Measurements from ENCODE around the gene CHCHD3.

The CHCHD3 gene

DNA sequence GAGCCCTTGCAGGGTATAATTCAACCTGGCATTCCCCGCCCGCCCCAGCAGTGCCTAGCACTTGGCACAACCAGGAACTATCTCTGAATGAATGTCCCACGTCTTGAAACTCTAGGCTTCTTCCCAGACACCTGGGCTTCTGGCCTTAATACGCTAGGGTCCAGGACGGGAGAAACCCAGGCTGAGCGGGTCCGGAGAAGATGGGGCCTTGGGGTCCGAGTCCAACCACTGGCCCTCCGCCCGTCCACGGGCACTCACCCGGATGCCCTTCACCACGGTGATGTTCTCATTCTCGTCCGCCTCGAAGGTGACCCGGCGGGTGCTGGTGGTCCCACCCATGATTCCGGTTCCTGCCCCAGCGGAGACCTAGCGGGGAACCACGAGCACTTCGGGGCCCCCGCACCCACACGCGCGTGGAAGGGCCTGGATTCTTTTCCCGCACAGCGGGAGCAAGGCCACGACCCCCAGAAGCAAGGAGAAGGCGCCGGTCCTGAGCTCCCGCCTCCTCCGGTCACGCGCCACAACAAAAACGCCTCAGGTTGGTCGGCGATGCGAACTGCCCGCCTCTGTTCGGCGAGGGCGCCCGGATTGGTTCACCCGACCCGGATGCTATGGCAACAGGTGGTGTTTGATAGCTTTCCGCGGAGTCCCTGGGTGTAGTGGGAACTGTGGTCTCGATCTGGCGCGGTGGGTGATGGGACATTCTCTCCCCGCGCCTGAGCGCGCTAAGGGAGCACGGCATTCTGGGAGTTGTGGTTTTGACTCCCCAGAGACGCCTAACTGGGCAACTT lies at the start of gene CHCHD3:
CHCHD3 (minus strand) TSS at position 492 of the 791 bp plus-strand sequence; CDS start at position 339, 153 bp downstream.
- peak within 1 kb of the TSS; percentile 92 for H3K9ac ChIP-seq (ENCODE audit: low read length)
- DNase-seq (ENCODE audit: low read depth), result peak; percentile 99
- no peaks in the 10 kb centered on the region for H3K9me3 ChIP-seq (ENCODE audit: control insufficient read depth, low read length)
- H3K4me3 ChIP-seq (ENCODE audit: low read length), result peak within 1 kb of the TSS; percentile 89
- H3K36me3 ChIP-seq (ENCODE audit: control insufficient read depth, insufficient read depth, low read length, severe bottlenecking), result peaks cover 3% of the 10 kb centered on the region
- H3K27me3 ChIP-seq (replicated peaks; ENCODE audit: control insufficient read depth, insufficient read depth, low read length), result no peaks in the 10 kb centered on the region
- peaks cover 25% of the 10 kb centered on the region for H3K4me1 ChIP-seq (ENCODE audit: control insufficient read depth, insufficient read depth, low read length)

DNA sequence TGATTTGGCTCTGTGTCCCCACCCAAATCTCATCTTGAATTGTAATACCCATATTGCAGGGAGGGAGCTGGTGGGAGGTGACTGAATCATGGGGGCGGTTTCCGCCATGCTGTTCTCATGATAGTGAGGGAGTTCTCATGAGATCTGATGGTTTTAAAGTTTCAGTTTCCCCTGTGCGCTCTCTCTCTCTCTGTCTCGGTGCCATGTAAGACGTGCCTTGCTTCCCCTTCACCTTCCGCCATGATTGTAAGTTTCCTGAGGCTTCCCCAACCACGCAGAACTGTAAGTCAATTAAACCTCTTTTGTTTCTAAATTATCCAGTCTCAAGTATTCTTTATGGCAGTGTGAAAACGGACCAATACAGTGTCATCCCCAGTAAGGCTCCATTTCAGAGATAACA lies 48.3 kb upstream of the CHCHD3 start:
- H3K9ac ChIP-seq (ENCODE audit: low read length), result no peak overlapping the region
- H3K4me3 ChIP-seq (ENCODE audit: low read length), result no peak overlapping the region
- DNase-seq (ENCODE audit: low read depth), result no peak
- no peaks in the 10 kb centered on the region for H3K4me1 ChIP-seq (ENCODE audit: control insufficient read depth, insufficient read depth, low read length)
- H3K36me3 ChIP-seq (ENCODE audit: control insufficient read depth, insufficient read depth, low read length, severe bottlenecking), result no peaks in the 10 kb centered on the region
- H3K27me3 ChIP-seq (replicated peaks; ENCODE audit: control insufficient read depth, insufficient read depth, low read length), result no peaks in the 10 kb centered on the region
- no peaks in the 10 kb centered on the region for H3K9me3 ChIP-seq (ENCODE audit: control insufficient read depth, low read length)

DNA sequence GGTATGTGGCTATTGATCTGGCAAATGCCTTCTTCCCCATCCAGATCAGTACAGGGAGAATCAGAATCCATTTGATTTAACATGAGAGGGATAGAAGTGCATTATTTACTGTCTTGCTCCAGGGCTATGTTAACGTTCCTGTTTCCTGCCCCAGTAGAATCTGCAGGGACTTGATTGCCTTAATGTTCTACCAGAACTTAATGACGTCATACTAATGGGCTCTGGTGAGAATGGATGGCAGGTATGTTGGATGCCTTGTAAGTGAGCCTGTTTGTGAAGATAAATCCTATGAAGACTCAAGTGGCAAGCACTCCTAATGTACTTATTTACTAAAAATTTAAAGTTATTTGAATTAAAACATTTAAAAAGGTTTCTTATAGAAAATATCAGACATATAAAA lies 44.5 kb upstream of the CHCHD3 start:
- no peaks in the 10 kb centered on the region for H3K4me1 ChIP-seq (ENCODE audit: control insufficient read depth, insufficient read depth, low read length)
- no peaks in the 10 kb centered on the region for H3K36me3 ChIP-seq (ENCODE audit: control insufficient read depth, insufficient read depth, low read length, severe bottlenecking)
- H3K27me3 ChIP-seq (replicated peaks; ENCODE audit: control insufficient read depth, insufficient read depth, low read length), result no peaks in the 10 kb centered on the region
- DNase-seq (ENCODE audit: low read depth), result no peak
- H3K9me3 ChIP-seq (ENCODE audit: control insufficient read depth, low read length), result no peaks in the 10 kb centered on the region
- H3K9ac ChIP-seq (ENCODE audit: low read length), result no peak overlapping the region
- H3K4me3 ChIP-seq (ENCODE audit: low read length), result no peak overlapping the region

DNA sequence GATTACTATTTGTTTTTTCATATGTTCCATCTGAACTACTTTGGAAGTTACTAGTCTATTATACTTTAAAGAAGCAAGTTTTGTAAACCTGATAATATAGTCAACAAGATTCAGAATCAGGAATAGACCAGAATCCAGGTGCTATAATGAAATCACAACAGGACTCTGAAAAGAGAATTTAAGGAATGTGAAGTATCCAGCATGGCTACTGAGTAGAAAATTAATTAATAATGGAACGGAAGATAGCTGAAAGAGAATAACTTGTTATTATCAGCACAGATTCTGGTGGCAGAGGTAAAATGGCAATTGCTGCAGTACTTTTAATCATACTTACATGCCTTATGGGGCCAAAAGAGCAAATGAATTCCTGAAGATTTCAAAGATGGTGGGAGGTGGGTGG lies 43.1 kb upstream of the CHCHD3 start:
- Histone ChIP-seq H3K4me1 (ENCODE audit: control insufficient read depth, insufficient read depth, low read length) (no peaks in the 10 kb centered on the region), H3K4me3 (ENCODE audit: low read length) (no peak overlapping the region), H3K9ac (ENCODE audit: low read length) (no peak overlapping the region), H3K27me3 (replicated peaks; ENCODE audit: control insufficient read depth, insufficient read depth, low read length) (no peaks in the 10 kb centered on the region), H3K9me3 (ENCODE audit: control insufficient read depth, low read length) (no peaks in the 10 kb centered on the region), H3K36me3 (ENCODE audit: control insufficient read depth, insufficient read depth, low read length, severe bottlenecking) (no peaks in the 10 kb centered on the region)
- DNase-seq (ENCODE audit: low read depth), result no peak

DNA sequence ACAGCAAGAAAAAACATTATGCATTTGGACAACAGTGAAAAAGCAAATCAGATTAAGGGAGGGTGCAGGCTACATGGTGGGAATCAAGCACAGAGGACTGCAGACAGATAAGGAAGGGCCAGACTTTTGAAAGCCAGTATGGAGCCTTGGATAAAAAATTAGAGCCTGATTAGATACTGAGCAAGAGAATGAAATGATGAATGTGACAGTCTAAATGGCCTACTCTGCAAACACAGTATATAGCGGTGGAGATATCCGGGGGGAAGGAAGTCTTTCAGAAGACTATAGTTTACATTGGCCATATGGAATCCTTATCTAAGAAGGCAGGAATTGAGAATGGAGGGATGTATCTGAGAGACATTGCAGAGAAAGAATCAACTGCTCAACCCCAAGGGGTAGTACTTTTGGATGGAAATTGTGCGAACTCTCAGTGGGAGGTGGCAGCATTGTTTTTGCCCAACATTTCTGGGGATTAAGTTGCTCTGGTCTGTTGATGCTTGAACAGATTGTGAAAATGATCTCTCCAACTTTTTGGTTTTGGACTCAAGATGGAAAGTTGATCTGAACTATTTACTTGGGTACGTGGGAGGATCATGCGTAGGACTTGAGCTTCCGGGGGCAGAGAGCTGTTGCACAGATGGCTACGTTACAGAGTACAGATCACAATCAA lies 39.4 kb upstream of the CHCHD3 start:
- H3K27me3 ChIP-seq (replicated peaks; ENCODE audit: control insufficient read depth, insufficient read depth, low read length), result peaks cover 18% of the 10 kb centered on the region

DNA sequence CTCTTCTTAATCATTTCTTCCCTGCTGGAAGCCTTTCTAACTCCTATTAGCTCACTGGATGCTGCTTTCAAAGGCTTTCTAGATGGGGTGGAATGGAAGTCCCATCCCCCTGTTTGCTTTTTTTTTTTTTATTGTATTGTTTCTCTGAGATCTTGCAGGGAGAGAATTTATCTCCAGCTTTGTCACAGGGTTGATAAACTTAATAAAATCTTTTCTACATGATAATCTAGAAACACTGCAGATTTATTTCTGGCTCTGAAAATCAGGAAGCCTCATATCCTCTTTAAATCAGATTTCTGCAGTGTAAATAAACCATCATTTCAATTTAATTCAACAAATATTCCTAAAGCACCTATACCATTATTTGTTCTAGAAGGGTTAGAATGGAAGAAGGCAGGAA lies 37.2 kb upstream of the CHCHD3 start:
- Histone ChIP-seq H3K36me3 (ENCODE audit: control insufficient read depth, insufficient read depth, low read length, severe bottlenecking) (no peaks in the 10 kb centered on the region), H3K4me1 (ENCODE audit: control insufficient read depth, insufficient read depth, low read length) (no peaks in the 10 kb centered on the region), H3K4me3 (ENCODE audit: low read length) (no peak overlapping the region), H3K9me3 (ENCODE audit: control insufficient read depth, low read length) (no peaks in the 10 kb centered on the region), H3K9ac (ENCODE audit: low read length) (no peak overlapping the region), H3K27me3 (replicated peaks; ENCODE audit: control insufficient read depth, insufficient read depth, low read length) (peaks cover 26% of the 10 kb centered on the region)
- no peak for DNase-seq (ENCODE audit: low read depth)

More for the DNA sequence above, 39.4 kb upstream of the CHCHD3 start:
- no peak overlapping the region for H3K4me3 ChIP-seq (ENCODE audit: low read length)
- H3K9ac ChIP-seq (ENCODE audit: low read length), result no peak overlapping the region
- no peaks in the 10 kb centered on the region for H3K36me3 ChIP-seq (ENCODE audit: control insufficient read depth, insufficient read depth, low read length, severe bottlenecking)
- no peaks in the 10 kb centered on the region for H3K4me1 ChIP-seq (ENCODE audit: control insufficient read depth, insufficient read depth, low read length)
- no peaks in the 10 kb centered on the region for H3K9me3 ChIP-seq (ENCODE audit: control insufficient read depth, low read length)
- DNase-seq (ENCODE audit: low read depth), result no peak

DNA sequence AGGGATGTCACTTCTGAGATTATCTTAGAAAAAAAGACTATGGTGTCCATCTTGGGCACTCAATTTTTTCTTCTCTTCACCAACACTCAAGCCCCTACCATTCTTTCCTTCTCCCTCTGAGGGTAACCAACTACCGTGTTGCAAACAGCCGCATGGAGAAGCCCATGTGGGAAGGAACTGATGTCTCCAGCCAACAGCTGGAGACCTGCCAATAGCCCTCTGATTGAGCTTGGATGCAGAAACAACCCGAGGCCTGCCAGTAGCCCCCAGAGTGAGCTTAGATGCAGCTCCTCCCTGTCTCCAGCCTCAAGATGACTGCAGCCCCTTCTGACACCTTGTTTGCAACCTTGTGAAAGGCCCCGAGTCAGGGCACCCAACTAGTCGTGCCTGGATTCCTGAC lies 36.4 kb upstream of the CHCHD3 start:
- H3K4me3 ChIP-seq (ENCODE audit: low read length), result no peak overlapping the region
- H3K9ac ChIP-seq (ENCODE audit: low read length), result no peak overlapping the region
- H3K36me3 ChIP-seq (ENCODE audit: control insufficient read depth, insufficient read depth, low read length, severe bottlenecking), result no peaks in the 10 kb centered on the region
- no peaks in the 10 kb centered on the region for H3K4me1 ChIP-seq (ENCODE audit: control insufficient read depth, insufficient read depth, low read length)
- DNase-seq (ENCODE audit: low read depth), result no peak
- no peaks in the 10 kb centered on the region for H3K9me3 ChIP-seq (ENCODE audit: control insufficient read depth, low read length)
- H3K27me3 ChIP-seq (replicated peaks; ENCODE audit: control insufficient read depth, insufficient read depth, low read length), result peaks cover 28% of the 10 kb centered on the region

DNA sequence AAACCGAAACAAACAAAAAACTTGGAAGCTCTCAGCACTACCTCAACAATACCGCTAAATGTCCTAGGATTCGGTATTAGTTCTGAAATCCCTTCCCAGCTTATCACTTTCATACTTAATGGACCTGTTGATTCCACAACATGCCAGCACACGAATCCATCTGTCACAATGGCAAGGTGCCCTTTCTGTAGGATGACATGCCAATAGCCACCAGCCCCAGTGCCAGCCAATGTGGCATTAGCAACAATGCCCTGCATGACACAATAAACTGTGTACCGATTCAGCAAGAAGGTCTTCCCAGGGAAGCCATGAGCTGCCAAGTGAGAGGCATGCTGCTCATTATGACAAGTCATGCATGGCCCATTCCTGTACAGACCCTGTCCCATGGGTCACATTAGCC lies 35.6 kb upstream of the CHCHD3 start:
- no peak overlapping the region for H3K9ac ChIP-seq (ENCODE audit: low read length)
- no peaks in the 10 kb centered on the region for H3K9me3 ChIP-seq (ENCODE audit: control insufficient read depth, low read length)
- H3K36me3 ChIP-seq (ENCODE audit: control insufficient read depth, insufficient read depth, low read length, severe bottlenecking), result no peaks in the 10 kb centered on the region
- H3K4me3 ChIP-seq (ENCODE audit: low read length), result no peak overlapping the region
- DNase-seq (ENCODE audit: low read depth), result no peak
- no peaks in the 10 kb centered on the region for H3K4me1 ChIP-seq (ENCODE audit: control insufficient read depth, insufficient read depth, low read length)
- peaks cover 36% of the 10 kb centered on the region for H3K27me3 ChIP-seq (replicated peaks; ENCODE audit: control insufficient read depth, insufficient read depth, low read length)

DNA sequence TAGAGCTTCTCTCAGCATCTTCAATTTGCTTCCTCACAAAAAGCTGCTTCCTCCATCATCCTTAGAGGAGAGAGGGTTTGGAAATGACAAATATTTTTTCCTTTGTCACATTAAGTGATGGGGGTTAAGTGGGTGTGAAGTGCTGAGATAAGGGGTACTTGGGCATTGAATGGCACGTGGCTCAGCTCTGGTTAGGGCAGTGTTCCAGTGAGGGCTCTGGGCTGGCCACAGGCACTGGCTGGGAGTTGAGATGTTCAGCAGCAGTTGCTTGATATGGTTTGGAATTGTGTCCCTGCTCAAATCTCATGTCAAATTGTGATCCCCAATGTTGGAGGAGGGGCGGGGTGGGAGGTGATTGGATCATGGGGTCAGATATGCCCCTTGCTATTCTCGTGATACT lies 33.7 kb upstream of the CHCHD3 start:
- DNase-seq (ENCODE audit: low read depth), result no peak

DNA sequence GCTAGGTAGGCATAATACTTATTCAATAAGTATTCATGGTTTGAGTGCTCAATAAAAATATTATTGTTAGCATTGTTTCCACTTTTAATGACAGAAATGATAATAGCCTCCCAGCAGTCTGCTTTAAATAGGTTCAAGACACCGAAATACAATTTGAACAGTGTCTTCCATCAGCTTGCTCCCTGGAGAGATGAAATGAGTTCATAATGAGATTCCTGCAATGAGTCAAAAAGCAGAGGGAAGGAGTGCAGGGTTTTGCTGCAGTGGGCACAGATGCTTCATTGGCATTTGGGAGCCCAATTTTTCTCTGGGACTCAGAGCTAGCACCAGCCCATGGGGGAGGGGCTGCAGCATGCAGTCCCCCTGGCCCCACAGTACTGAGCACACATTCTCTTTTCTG lies 32.6 kb upstream of the CHCHD3 start:
- peaks cover 45% of the 10 kb centered on the region for H3K27me3 ChIP-seq (replicated peaks; ENCODE audit: control insufficient read depth, insufficient read depth, low read length)
- no peaks in the 10 kb centered on the region for H3K4me1 ChIP-seq (ENCODE audit: control insufficient read depth, insufficient read depth, low read length)
- DNase-seq (ENCODE audit: low read depth), result no peak
- peaks cover 13% of the 10 kb centered on the region for H3K9me3 ChIP-seq (ENCODE audit: control insufficient read depth, low read length)
- no peak overlapping the region for H3K4me3 ChIP-seq (ENCODE audit: low read length)
- no peaks in the 10 kb centered on the region for H3K36me3 ChIP-seq (ENCODE audit: control insufficient read depth, insufficient read depth, low read length, severe bottlenecking)
- H3K9ac ChIP-seq (ENCODE audit: low read length), result no peak overlapping the region

More for the DNA sequence above, 33.7 kb upstream of the CHCHD3 start:
- Histone ChIP-seq H3K9ac (ENCODE audit: low read length) (no peak overlapping the region), H3K9me3 (ENCODE audit: control insufficient read depth, low read length) (peaks cover 2% of the 10 kb centered on the region), H3K4me1 (ENCODE audit: control insufficient read depth, insufficient read depth, low read length) (no peaks in the 10 kb centered on the region), H3K27me3 (replicated peaks; ENCODE audit: control insufficient read depth, insufficient read depth, low read length) (peaks cover 45% of the 10 kb centered on the region), H3K36me3 (ENCODE audit: control insufficient read depth, insufficient read depth, low read length, severe bottlenecking) (no peaks in the 10 kb centered on the region), H3K4me3 (ENCODE audit: low read length) (no peak overlapping the region)

DNA sequence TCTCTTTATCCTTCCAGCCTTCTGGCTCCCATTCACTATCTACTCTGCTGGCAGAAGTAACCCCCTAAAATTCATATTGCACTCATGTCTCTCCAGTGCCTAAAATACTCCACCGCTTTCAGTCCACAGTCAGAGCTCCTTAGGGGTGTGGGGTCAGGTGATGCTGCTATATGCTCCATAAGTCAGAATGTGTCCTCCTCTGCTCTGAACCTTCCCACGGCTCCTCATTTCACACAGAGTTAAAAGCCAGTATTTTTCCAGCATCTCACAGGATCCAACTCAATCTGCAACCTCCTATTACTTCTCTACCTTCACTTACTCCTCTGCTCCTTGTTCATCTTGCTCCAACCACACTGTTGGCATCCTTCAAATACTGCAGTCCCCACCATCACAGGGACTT lies 31.1 kb upstream of the CHCHD3 start:
- no peak for DNase-seq (ENCODE audit: low read depth)
- no peak overlapping the region for H3K9ac ChIP-seq (ENCODE audit: low read length)
- H3K36me3 ChIP-seq (ENCODE audit: control insufficient read depth, insufficient read depth, low read length, severe bottlenecking), result no peaks in the 10 kb centered on the region
- H3K4me3 ChIP-seq (ENCODE audit: low read length), result no peak overlapping the region
- no peaks in the 10 kb centered on the region for H3K4me1 ChIP-seq (ENCODE audit: control insufficient read depth, insufficient read depth, low read length)
- H3K9me3 ChIP-seq (ENCODE audit: control insufficient read depth, low read length), result peaks cover 28% of the 10 kb centered on the region
- H3K27me3 ChIP-seq (replicated peaks; ENCODE audit: control insufficient read depth, insufficient read depth, low read length), result peaks cover 35% of the 10 kb centered on the region
